Measurements from ENCODE around the gene C14orf180. TPM values are rescaled to one million over a fixed set of nuclear protein-coding genes. Genes with fewer than 3 reads are reported as not detected.
"Not testable (repeated sequence)": the region's sequence is repeated elsewhere in the genome, so short reads cannot be mapped to it uniquely, and the experiment has no call there.

The C14orf180 gene
- polyA plus RNA-seq, 1 donor (not counting 4 experiments of a cell fraction or from before 2014, with no cell fraction given): not detected

DNA sequence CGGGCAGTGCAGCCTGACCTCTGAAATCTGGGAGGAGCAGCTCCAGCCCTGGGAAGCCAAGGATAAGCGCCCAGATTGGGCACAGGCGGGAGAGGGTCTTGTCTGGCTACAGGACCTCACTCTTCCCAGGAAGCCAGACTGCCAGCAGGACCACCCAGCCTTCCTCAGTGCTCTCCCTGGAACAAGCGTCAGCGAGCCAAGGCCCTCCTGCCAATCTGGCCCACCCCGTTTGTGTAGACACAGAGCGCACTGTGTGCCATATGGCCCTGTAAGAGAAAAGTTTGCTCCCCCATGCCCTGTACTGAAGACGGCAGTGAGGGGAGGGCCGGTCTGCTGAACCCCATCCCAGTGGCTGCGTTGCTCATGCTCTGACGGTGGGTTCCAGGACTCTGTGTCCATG, 1.2 kb upstream of the C14orf180 start:
- Histone ChIP-seq H3K79me2 (ENCODE audit: control insufficient read depth, insufficient read depth, low read length) (no peaks in the 10 kb centered on the region), H3K4me3 (ENCODE audit: control insufficient read depth in 2 of 3, extremely low read depth in 1 of 3, insufficient read depth in 2 of 3, low read depth in 1 of 3, low read length in 3 of 3) (no peak overlapping the region), H4K20me1 (ENCODE audit: control insufficient read depth, extremely low read depth, insufficient read depth, low read length) (no peaks in the 10 kb centered on the region), H3K27ac (ENCODE audit: control insufficient read depth, insufficient read depth, low read length) (no peak overlapping the region), H3K36me3 (ENCODE audit: control insufficient read depth in 2 of 2, extremely low read depth in 1 of 2, insufficient read depth in 2 of 2, low read length in 2 of 2) (no peaks in the 10 kb centered on the region), H3K27me3 (ENCODE audit: control insufficient read depth, extremely low read depth, insufficient read depth, low read length) (peaks cover 48% of the 10 kb centered on the region), H3K4me2 (ENCODE audit: control insufficient read depth, extremely low read depth, insufficient read depth, low read depth, low read length) (no peak overlapping the region), H3K9me3 (ENCODE audit: control insufficient read depth, low read depth, low read length) (no peaks in the 10 kb centered on the region), H3K4me1 (ENCODE audit: control insufficient read depth, extremely low read depth, insufficient read depth, low read length) (no peaks in the 10 kb centered on the region), H3K9me1 (ENCODE audit: control insufficient read depth, extremely low read depth, insufficient read depth, low read length) (no peaks in the 10 kb centered on the region), H2AFZ (ENCODE audit: control insufficient read depth, low read length) (no peak overlapping the region), H3K9ac (ENCODE audit: control insufficient read depth, extremely low read depth, insufficient read depth, low read length) (no peak overlapping the region)
- DNase-seq (ENCODE audit: low read depth, low spot score) (no peak), FAIRE-seq (no peak)
- TF ChIP-seq, protein P1, sequence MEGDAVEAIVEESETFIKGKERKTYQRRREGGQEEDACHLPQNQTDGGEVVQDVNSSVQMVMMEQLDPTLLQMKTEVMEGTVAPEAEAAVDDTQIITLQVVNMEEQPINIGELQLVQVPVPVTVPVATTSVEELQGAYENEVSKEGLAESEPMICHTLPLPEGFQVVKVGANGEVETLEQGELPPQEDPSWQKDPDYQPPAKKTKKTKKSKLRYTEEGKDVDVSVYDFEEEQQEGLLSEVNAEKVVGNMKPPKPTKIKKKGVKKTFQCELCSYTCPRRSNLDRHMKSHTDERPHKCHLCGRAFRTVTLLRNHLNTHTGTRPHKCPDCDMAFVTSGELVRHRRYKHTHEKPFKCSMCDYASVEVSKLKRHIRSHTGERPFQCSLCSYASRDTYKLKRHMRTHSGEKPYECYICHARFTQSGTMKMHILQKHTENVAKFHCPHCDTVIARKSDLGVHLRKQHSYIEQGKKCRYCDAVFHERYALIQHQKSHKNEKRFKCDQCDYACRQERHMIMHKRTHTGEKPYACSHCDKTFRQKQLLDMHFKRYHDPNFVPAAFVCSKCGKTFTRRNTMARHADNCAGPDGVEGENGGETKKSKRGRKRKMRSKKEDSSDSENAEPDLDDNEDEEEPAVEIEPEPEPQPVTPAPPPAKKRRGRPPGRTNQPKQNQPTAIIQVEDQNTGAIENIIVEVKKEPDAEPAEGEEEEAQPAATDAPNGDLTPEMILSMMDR (optimal IDR thresholded peaks at IDR 0.05 in 1 of 3, IDR thresholded peaks at IDR 0.05 in 1 of 3, conservative IDR thresholded peaks at IDR 0.05 in 1 of 3; ENCODE audit: extremely low read depth in 1 of 3, insufficient read depth in 2 of 3, low read length in 3 of 3): no peak
- no peak for TF ChIP-seq EZH2 (IDR thresholded peaks at IDR 0.05; ENCODE audit: low read length)
- dilution Hi-C loops (cut with MboI; ENCODE audit: extremely low pct_ligation_motif_present, low sequenced_read_pairs): no loop called here

DNA sequence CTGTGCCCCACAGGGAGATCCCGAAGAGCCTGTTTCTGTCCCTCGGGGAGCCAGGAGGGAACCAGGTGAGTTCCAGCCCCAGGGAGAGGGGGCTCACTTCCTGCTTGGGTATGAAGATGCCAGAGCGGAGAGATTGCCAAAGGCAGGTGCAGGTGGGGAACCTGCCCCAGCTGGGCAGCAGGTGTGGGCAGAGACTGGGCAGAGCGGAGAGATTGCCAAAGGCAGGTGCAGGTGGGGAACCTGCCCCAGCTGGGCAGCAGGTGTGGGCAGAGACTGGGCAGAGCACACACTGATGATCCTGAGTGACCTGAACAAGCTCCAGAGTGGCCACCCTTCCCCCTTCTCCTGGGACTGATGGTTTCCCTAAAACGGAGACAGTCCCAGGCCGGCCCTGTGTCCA, 375 bp downstream of the C14orf180 start:
- H3K4me3 ChIP-seq (ENCODE audit: control insufficient read depth in 2 of 3, extremely low read depth in 1 of 3, insufficient read depth in 2 of 3, low read depth in 1 of 3, low read length in 3 of 3); H3K9ac ChIP-seq (ENCODE audit: control insufficient read depth, extremely low read depth, insufficient read depth, low read length); H3K27ac ChIP-seq (ENCODE audit: control insufficient read depth, insufficient read depth, low read length); FAIRE-seq; H3K4me1 ChIP-seq (ENCODE audit: control insufficient read depth, extremely low read depth, insufficient read depth, low read length); DNase-seq (ENCODE audit: low read depth, low spot score); H3K9me3 ChIP-seq (ENCODE audit: control insufficient read depth, low read depth, low read length); H3K36me3 ChIP-seq (ENCODE audit: control insufficient read depth in 2 of 2, extremely low read depth in 1 of 2, insufficient read depth in 2 of 2, low read length in 2 of 2); H4K20me1 ChIP-seq (ENCODE audit: control insufficient read depth, extremely low read depth, insufficient read depth, low read length); H3K9me1 ChIP-seq (ENCODE audit: control insufficient read depth, extremely low read depth, insufficient read depth, low read length); dilution Hi-C loops (cut with MboI; ENCODE audit: extremely low pct_ligation_motif_present, low sequenced_read_pairs); H3K4me2 ChIP-seq (ENCODE audit: control insufficient read depth, extremely low read depth, insufficient read depth, low read depth, low read length); H3K79me2 ChIP-seq (ENCODE audit: control insufficient read depth, insufficient read depth, low read length); H2AFZ ChIP-seq (ENCODE audit: control insufficient read depth, low read length): not testable (repeated sequence)
- peaks cover 59% of the 10 kb centered on the region for H3K27me3 ChIP-seq (ENCODE audit: control insufficient read depth, extremely low read depth, insufficient read depth, low read length)

DNA sequence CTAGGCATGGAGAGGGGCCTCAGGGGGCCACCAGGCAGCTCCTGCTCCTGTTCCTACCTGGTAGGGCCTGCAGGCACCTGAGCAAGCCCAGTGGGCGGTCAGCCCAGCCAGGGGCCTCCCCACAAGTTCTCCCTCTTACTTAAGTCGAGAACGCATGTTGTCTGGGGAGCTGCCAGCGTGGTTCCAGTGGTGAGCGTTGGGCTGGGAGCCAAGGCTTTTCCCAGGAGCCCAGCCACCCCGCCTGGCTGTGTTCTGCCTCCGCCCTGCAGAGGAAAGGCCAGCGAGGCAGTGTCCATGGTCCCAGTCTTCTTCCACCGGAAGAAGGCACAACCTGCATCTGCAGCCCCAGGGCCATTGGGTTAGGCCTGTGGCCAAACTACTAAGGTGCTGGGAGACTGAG, 1.4 kb downstream of the C14orf180 start:
- FAIRE-seq (no peak), DNase-seq (ENCODE audit: low read depth, low spot score) (no peak)
- no peak overlapping the region for H2AFZ ChIP-seq (ENCODE audit: control insufficient read depth, low read length)
- H3K36me3 ChIP-seq (ENCODE audit: control insufficient read depth in 2 of 2, extremely low read depth in 1 of 2, insufficient read depth in 2 of 2, low read length in 2 of 2): no peaks in the 10 kb centered on the region
- H3K79me2 ChIP-seq (ENCODE audit: control insufficient read depth, insufficient read depth, low read length): no peaks in the 10 kb centered on the region
- TF ChIP-seq, protein P1 (optimal IDR thresholded peaks at IDR 0.05 in 1 of 3, IDR thresholded peaks at IDR 0.05 in 1 of 3, conservative IDR thresholded peaks at IDR 0.05 in 1 of 3; ENCODE audit: extremely low read depth in 1 of 3, insufficient read depth in 2 of 3, low read length in 3 of 3): no peak
- no peak for TF ChIP-seq EZH2 (IDR thresholded peaks at IDR 0.05; ENCODE audit: low read length)
- no peak overlapping the region for H3K4me3 ChIP-seq (ENCODE audit: control insufficient read depth in 2 of 3, extremely low read depth in 1 of 3, insufficient read depth in 2 of 3, low read depth in 1 of 3, low read length in 3 of 3)
- no peaks in the 10 kb centered on the region for H3K9me3 ChIP-seq (ENCODE audit: control insufficient read depth, low read depth, low read length)
- H4K20me1 ChIP-seq (ENCODE audit: control insufficient read depth, extremely low read depth, insufficient read depth, low read length): peaks cover 2% of the 10 kb centered on the region
- dilution Hi-C loops (cut with MboI; ENCODE audit: extremely low pct_ligation_motif_present, low sequenced_read_pairs): no loop called here
- H3K27ac ChIP-seq (ENCODE audit: control insufficient read depth, insufficient read depth, low read length): no peak overlapping the region
- H3K4me2 ChIP-seq (ENCODE audit: control insufficient read depth, extremely low read depth, insufficient read depth, low read depth, low read length): no peak overlapping the region
- H3K4me1 ChIP-seq (ENCODE audit: control insufficient read depth, extremely low read depth, insufficient read depth, low read length): no peaks in the 10 kb centered on the region
- no peaks in the 10 kb centered on the region for H3K9me1 ChIP-seq (ENCODE audit: control insufficient read depth, extremely low read depth, insufficient read depth, low read length)
- H3K9ac ChIP-seq (ENCODE audit: control insufficient read depth, extremely low read depth, insufficient read depth, low read length): no peak overlapping the region
- peaks cover 60% of the 10 kb centered on the region for H3K27me3 ChIP-seq (ENCODE audit: control insufficient read depth, extremely low read depth, insufficient read depth, low read length)
